Measurements from ENCODE around the gene POTEI.
"Not testable (repeated sequence)": the region's sequence is repeated elsewhere in the genome, so short reads cannot be mapped to it uniquely, and the experiment has no call there.

POTEI gene

GRCh38 chr2:130455413-130455812, 53.7 kb downstream of the POTEI start:
- not testable (repeated sequence) for DNase-seq (ENCODE audit: low spot score)

- DNase-seq (ENCODE audit: low spot score) = not testable (repeated sequence)
These were observed 54.4 kb downstream of the POTEI start for GRCh38 chr2:130454712-130455083.

GRCh38 chr2:130453955-130454711, 55.0 kb downstream of the POTEI start:
- DNase-seq (ENCODE audit: low spot score) = not testable (repeated sequence)

GRCh38 chr2:130452897-130453296, 56.2 kb downstream of the POTEI start:
- not testable (repeated sequence) for DNase-seq (ENCODE audit: low spot score)

GRCh38 chr2:130451823-130452222, 57.3 kb downstream of the POTEI start:
- DNase-seq (ENCODE audit: low spot score) = not testable (repeated sequence)

- DNase-seq (ENCODE audit: low spot score) = not testable (repeated sequence)
These were observed 57.9 kb downstream of the POTEI start for GRCh38 chr2:130451278-130451677.

- not testable (repeated sequence) for DNase-seq (ENCODE audit: low spot score)
These were observed 58.8 kb downstream of the POTEI start for GRCh38 chr2:130450366-130450765.

GRCh38 chr2:130427631-130428030, 81.5 kb downstream of the POTEI start:
- DNase-seq (ENCODE audit: low spot score) = peak; percentile 27

- DNase-seq (ENCODE audit: low spot score) = not testable (repeated sequence)
These were observed 90.3 kb downstream of the POTEI start for GRCh38 chr2:130418845-130419244.

- not testable (repeated sequence) for DNase-seq (ENCODE audit: low spot score)
These were observed 92.4 kb downstream of the POTEI start for GRCh38 chr2:130416693-130417092.
